CMK (cell line): ENCODE results near the gene C13orf46.

Experiments
- DNase-seq: peaks from one replicate; pipeline ENCODE4 v3.0.0-alpha.2; 2010; ENCODE audit warnings: low read depth

The C13orf46 gene

GRCh38 chr13:113938246-113938645 is 35.6 kb downstream of the C13orf46 start:
- no peak for DNase-seq

GRCh38 chr13:113937527-113938180 is 36.2 kb downstream of the C13orf46 start:
- DNase-seq, result no peak

GRCh38 chr13:113937073-113937472 is 36.8 kb downstream of the C13orf46 start:
- DNase-seq, result no peak

- DNase-seq, result no peak
Measured at GRCh38 chr13:113936166-113936965, 37.5 kb downstream of the C13orf46 start.

- DNase-seq, result no peak
Measured at GRCh38 chr13:113935001-113935844, 38.7 kb downstream of the C13orf46 start.

GRCh38 chr13:113934576-113934975 is 39.3 kb downstream of the C13orf46 start:
- no peak for DNase-seq

GRCh38 chr13:113933901-113934300 is 40.0 kb downstream of the C13orf46 start:
- DNase-seq, result no peak

GRCh38 chr13:113931841-113932459 is 41.9 kb downstream of the C13orf46 start:
- DNase-seq, result no peak

GRCh38 chr13:113930671-113931637 is 42.9 kb downstream of the C13orf46 start:
- DNase-seq, result no peak

- DNase-seq, result no peak
Measured at GRCh38 chr13:113929628-113930615, 44.0 kb downstream of the C13orf46 start.

- no peak for DNase-seq
Measured at GRCh38 chr13:113928685-113929627, 44.9 kb downstream of the C13orf46 start.

GRCh38 chr13:113927661-113928581 is 46.0 kb downstream of the C13orf46 start:
- no peak for DNase-seq

- no peak for DNase-seq
Measured at GRCh38 chr13:113926951-113927660, 46.8 kb downstream of the C13orf46 start.

- DNase-seq, result no peak
Measured at GRCh38 chr13:113926301-113926761, 47.5 kb downstream of the C13orf46 start.

- DNase-seq, result no peak
Measured at GRCh38 chr13:113924184-113924901, 49.5 kb downstream of the C13orf46 start.
